DOHH2 (cell line): Measurements from ENCODE around the gene UTY.

Experiments
- H3F3A ChIP-seq: fragments of 200-600 bp; sonication (generic), shearing (Covaris generic); 2 replicates; pipeline ENCODE4 v1.6.0; 2016; ENCODE audit warnings: antibody characterized with exemption, mild to moderate bottlenecking; ENCODE audit not compliant: control insufficient read depth, insufficient read depth
- H3K27ac ChIP-seq: fragments of 200-600 bp; sonication (generic); 2 replicates; pipeline ENCODE4 v1.5.1; 2014; ENCODE audit warnings: low read depth, mild to moderate bottlenecking, low read length, moderate library complexity
- H3K27me3 ChIP-seq: fragments of 200-600 bp; sonication (generic); 2 replicates; pipeline ENCODE4 v1.6.1; 2014; ENCODE audit warnings: mild to moderate bottlenecking, low read length, mixed read lengths; ENCODE audit not compliant: control insufficient read depth
- H3K36me3 ChIP-seq: fragments of 200-600 bp; sonication (generic); 2 replicates; pipeline ENCODE4 v1.6.1; 2014; ENCODE audit warnings: mild to moderate bottlenecking, low read length, moderate library complexity, mixed read lengths; ENCODE audit not compliant: control insufficient read depth
- H3K4me1 ChIP-seq: fragments of 200-600 bp; sonication (generic); 2 replicates; pipeline ENCODE4 v1.6.1; 2014; ENCODE audit warnings: mild to moderate bottlenecking, low read length, mixed read lengths; ENCODE audit not compliant: control insufficient read depth
- H3K4me2 ChIP-seq: fragments of 200-600 bp; sonication (generic); 2 replicates; pipeline ENCODE4 v1.6.0; 2014; ENCODE audit warnings: mild to moderate bottlenecking, low read length, moderate library complexity
- H3K4me3 ChIP-seq: fragments of 200-600 bp; sonication (generic); 2 replicates; pipeline ENCODE4 v1.5.1; 2014; ENCODE audit warnings: mild to moderate bottlenecking, low read length, mixed read lengths
- H3K79me2 ChIP-seq: fragments of 200-600 bp; sonication (generic); 2 replicates; pipeline ENCODE4 v1.6.1; 2014; ENCODE audit warnings: mild to moderate bottlenecking, low read length, mixed read lengths; ENCODE audit not compliant: control insufficient read depth
- H3K9me2 ChIP-seq: fragments of 200-600 bp; sonication (generic); replicated peaks from 2 replicates; pipeline ENCODE4 v1.6.1; 2014; ENCODE audit warnings: mild to moderate bottlenecking, low read length, mixed read lengths; ENCODE audit not compliant: control insufficient read depth
- H3K9me3 ChIP-seq: fragments of 200-600 bp; sonication (generic); 2 replicates; pipeline ENCODE4 v1.6.1; 2014; ENCODE audit warnings: antibody characterized with exemption, low read length, mixed read lengths; ENCODE audit not compliant: control insufficient read depth, insufficient read depth
- H4K20me1 ChIP-seq: fragments of 200-600 bp; sonication (generic); 2 replicates; pipeline ENCODE4 v1.6.0; 2014; ENCODE audit warnings: low read depth, mild to moderate bottlenecking, antibody characterized with exemption, low read length, moderate library complexity; ENCODE audit not compliant: control insufficient read depth, insufficient read depth
- CTCF ChIP-seq: fragments of 200-600 bp; sonication (generic); IDR thresholded peaks from one replicate; pipeline ENCODE4 v1.5.1; 2014; ENCODE audit warnings: antibody characterized with exemption, mild to moderate bottlenecking, low read depth, low read length; ENCODE audit not compliant: poor library complexity, severe bottlenecking
- EZH2phosphoT487 ChIP-seq: fragments of 200-600 bp; sonication (generic); IDR thresholded peaks from 2 replicates; pipeline ENCODE4 v1.6.1; 2017; ENCODE audit warnings: borderline replicate concordance, mild to moderate bottlenecking, antibody characterized with exemption, low read length, moderate library complexity, mixed read lengths

Gene UTY

DNA sequence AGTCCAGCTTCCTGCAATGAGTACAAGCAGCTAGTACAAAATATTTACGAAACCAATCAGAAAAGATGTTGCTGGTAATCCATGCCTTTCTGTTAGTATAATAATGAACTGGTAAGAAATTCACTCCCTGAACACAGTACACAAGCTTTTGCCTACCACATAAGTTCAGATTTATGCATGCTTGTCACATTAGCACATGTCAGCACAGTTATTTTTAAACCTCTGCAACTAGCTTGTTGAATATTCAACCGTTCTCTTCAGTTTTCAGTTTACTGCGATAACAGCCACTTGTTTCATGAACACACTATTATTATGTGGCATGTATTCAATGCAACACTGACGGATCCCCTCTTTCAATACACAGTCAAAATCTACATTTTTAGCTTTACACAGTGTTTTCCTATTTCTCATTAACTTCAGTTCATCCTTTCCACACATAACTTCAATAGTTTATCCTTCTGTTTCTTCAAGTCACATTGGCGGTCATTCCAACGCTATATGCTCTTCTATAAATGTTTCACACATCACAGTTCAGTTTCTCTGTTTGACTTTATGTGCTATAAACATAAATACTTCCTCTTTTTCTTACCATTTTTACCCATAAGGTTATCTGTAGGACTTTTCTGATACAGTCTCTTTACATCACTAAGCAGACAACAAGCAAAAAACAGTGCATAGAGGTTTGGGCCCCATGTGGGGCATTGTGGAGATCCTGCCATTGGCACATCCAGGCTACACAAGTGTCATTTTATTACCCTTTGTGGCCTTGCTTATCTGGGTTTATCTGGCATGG is 62.8 kb downstream of the UTY start:
- Histone ChIP-seq H3K4me2 (peak overlapping the region; percentile 67), H3K27ac (peak overlapping the region; percentile 78), H3K79me2 (peaks cover 83% of the 10 kb centered on the region)

GRCh38 chrY:13415556-13415955 is 64.3 kb downstream of the UTY start:
- Histone ChIP-seq H3K27me3 (no peaks in the 10 kb centered on the region), H3K79me2 (peaks cover 68% of the 10 kb centered on the region), H3K4me2 (no peak overlapping the region), H3K27ac (no peak overlapping the region), H3K9me3 (no peaks in the 10 kb centered on the region), H3K4me3 (no peak overlapping the region), H3F3A (no peaks in the 10 kb centered on the region), H4K20me1 (no peaks in the 10 kb centered on the region), H3K36me3 (peaks cover 52% of the 10 kb centered on the region), H3K9me2 (no peaks in the 10 kb centered on the region), H3K4me1 (peaks cover 42% of the 10 kb centered on the region)
- TF ChIP-seq EZH2phosphoT487 (no peak), CTCF (no peak)

More for the DNA sequence above, 62.8 kb downstream of the UTY start:
- Histone ChIP-seq H3K9me3 (no peaks in the 10 kb centered on the region), H3K4me3 (peak overlapping the region; percentile 38), H4K20me1 (no peaks in the 10 kb centered on the region), H3K4me1 (peaks cover 55% of the 10 kb centered on the region), H3K36me3 (peaks cover 36% of the 10 kb centered on the region), H3F3A (no peaks in the 10 kb centered on the region), H3K27me3 (no peaks in the 10 kb centered on the region), H3K9me2 (no peaks in the 10 kb centered on the region)
- TF ChIP-seq EZH2phosphoT487 (no peak), CTCF (no peak)

DNA sequence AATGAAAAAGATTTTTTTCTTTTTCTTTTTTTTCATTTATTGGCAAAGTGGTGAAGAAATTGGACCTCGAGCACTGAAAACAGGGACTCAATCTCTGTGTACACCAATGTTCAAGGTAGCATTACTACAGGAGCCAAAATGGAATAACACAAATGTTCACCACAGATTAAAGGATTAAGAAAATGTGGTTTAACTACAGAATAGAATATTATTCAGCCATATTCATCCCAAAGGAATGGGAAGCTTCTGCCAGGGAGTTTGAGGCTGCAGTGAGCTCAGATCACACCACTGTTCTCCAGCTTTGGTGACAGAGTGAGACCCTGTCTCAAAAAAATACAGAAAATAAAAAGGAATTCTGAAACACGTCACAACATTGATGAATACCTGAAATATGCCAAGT is 81.0 kb downstream of the UTY start:
- H3K27me3 ChIP-seq: no peaks in the 10 kb centered on the region
- H4K20me1 ChIP-seq: no peaks in the 10 kb centered on the region
- H3K9me2 ChIP-seq: no peaks in the 10 kb centered on the region
- no peaks in the 10 kb centered on the region for H3K4me1 ChIP-seq
- no peak overlapping the region for H3K27ac ChIP-seq
- no peaks in the 10 kb centered on the region for H3F3A ChIP-seq
- H3K79me2 ChIP-seq: no peaks in the 10 kb centered on the region; the same call in 1 of the 2 replicates
- TF ChIP-seq EZH2phosphoT487 (no peak), CTCF (no peak)
- peaks cover 14% of the 10 kb centered on the region for H3K36me3 ChIP-seq
- no peak overlapping the region for H3K4me3 ChIP-seq
- H3K9me3 ChIP-seq: no peaks in the 10 kb centered on the region
- H3K4me2 ChIP-seq: no peak overlapping the region
